HG03460 (cell line): ENCODE data around the gene LRRC45.

Source experiments
- ATAC-seq: cut with Tn5 transposase; IDR thresholded peaks from one replicate; pipeline ENCODE4 v1.9.1; 2021; ENCODE audit not compliant: unreplicated experiment

The LRRC45 gene

DNA sequence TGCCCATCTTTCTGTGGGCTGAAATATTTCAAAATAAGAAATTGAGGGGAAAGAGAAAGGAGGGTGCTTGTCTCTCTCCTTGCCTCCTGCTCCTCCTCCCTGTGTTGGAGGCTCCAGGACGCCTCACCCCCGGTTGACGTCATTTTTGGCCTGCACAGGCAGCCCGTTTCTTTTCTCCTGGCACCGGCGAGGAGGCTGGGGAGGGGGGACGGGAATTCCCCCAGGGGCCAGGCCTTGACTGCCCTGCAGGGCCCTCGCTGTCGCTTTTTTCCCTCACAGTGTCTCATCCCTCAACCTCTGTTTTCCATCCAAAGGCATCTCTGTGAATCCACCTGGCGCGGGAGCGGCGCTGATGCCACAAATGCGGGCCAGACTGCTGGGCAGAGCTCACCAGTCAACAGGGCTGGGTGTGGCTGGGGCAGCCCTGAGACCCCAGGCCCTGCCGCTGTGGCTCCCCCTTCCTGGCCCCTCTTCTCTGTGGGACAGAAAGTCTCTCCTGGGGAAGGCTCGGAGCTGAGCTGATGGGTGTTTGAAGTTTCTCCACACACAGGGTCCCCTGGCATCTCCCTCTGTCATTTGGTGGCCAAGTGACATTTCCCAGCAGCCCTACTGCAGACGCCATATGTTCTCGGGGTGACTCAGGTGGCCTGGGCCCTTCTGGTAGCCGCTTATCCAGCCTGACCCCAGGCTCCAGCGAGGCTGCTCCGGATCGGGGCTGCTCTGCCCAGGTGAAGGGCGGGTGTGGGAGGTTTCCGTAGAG, 16.5 kb upstream of the LRRC45 start:
- no peak for ATAC-seq

DNA sequence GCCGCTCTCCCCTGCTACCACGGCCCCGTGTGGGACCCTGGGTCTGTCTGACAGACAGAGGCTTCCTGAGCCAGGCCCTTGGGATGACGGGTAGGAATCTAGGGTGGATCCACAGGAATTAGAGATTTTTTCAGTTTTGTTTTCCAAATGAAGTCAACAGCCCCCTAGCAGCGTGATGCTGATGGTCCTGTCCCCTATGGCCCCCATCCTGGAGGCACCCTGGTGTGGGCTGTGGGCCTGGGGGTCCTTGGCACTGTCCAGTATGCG, 15.9 kb upstream of the LRRC45 start:
- ATAC-seq = no peak

DNA sequence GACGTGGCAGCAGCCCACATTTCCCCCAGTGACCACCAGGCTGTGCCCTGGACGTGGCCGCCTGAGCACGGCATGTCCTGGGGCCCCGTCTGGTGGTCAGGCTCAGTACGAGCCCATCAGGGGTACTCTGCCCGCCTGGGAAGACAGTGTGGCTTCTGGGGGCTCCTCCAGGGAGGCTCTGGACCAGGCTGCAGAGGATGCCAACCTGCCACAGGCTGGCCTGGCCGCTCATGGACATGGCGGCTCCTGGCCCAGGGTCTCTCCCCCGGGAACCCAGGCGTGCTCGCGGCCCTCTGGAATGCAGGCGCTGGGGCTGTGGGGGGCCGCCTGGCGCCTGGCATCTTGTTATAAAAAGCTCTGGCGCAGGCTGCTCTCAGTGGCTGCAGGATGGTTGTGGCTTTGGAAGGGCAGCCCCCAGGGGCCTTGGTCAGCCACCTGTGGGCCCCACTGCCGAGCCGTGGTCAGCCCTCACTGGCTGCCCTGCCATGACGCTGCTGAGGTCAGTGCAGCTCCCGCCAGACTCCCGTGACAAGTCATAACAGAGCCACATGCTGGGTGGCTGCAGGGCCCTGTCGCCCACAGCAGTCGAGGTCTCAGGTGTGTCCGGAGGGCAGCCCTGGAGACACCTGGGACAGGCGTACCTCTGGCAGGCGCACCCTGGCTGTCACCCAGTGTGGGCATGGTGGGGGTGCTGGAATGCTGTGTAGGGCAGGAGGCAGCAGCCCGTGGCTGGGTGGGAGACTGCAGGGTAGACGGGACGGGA, 15.4 kb upstream of the LRRC45 start:
- ATAC-seq = no peak

DNA sequence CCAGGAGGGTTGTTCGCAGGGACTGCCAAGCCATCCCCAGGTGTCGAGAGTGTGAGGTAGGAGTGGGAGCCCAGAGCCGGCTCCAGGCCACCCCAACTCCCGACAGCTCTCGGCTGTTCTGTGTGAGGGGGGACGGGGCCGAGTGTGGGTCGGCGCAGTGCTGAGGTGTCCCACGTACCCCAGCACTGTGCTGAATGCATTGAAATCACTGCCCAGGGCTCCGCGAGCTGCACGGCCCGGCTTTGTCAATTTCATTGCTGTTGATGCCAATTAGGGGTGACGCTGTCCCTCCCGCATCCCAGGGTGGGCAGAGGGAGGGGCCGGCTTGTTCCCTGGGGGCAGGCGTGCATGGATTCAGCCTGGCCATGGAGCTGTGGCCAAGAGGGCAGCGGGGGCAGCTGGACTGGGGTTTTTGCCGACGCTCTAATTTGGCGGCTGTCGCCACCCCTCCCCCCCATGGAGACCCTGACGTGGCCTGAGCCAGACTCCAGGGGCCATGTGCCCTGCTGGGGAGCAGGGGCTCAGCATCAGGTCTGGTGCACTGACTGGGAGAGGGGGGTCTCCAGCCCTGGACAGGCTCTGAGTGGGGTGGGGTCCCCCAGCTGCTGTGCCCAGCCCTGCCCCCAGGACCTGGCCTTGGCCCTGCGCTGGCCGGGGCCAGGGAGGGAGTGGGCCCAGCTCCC, 14.7 kb upstream of the LRRC45 start:
- ATAC-seq = no peak

DNA sequence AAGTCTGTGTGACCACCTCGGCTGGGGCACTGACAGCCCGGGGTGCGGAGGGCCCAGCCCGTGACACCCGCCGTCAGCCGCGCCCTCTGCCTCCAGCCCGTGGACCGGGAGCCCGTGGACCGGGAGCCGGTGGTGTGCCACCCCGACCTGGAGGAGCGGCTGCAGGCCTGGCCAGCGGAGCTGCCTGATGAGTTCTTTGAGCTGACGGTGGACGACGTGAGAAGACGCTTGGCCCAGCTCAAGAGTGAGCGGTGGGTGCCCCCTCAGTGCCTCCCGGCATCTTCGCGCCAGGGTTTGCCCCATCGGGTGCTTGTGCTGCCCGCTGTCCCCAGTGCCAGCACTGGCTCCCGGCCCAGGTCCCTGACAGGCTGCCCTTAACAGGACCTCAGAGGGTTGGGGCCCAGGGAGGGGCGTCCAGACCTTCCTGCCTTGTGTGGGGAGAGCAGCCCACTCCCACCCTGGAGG, 14.1 kb upstream of the LRRC45 start:
- no peak for ATAC-seq

DNA sequence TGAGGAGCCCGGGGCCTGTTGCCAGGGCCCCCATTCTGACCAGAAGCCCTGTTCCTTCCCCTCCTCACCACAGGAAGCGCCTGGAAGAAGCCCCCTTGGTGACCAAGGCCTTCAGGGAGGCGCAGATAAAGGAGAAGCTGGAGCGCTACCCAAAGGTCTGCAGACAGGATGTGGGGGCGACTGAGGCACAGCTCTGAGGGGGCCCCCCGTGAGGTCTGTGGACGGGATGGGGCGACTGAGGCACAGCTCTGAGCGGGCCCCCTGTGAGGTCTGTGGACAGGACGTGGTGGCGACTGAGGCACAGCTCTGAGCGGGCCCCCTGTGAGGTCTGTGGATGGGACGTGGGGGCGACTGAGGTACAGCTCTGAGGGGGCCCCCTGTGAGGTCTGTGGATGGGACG, 13.7 kb upstream of the LRRC45 start:
- no peak for ATAC-seq

DNA sequence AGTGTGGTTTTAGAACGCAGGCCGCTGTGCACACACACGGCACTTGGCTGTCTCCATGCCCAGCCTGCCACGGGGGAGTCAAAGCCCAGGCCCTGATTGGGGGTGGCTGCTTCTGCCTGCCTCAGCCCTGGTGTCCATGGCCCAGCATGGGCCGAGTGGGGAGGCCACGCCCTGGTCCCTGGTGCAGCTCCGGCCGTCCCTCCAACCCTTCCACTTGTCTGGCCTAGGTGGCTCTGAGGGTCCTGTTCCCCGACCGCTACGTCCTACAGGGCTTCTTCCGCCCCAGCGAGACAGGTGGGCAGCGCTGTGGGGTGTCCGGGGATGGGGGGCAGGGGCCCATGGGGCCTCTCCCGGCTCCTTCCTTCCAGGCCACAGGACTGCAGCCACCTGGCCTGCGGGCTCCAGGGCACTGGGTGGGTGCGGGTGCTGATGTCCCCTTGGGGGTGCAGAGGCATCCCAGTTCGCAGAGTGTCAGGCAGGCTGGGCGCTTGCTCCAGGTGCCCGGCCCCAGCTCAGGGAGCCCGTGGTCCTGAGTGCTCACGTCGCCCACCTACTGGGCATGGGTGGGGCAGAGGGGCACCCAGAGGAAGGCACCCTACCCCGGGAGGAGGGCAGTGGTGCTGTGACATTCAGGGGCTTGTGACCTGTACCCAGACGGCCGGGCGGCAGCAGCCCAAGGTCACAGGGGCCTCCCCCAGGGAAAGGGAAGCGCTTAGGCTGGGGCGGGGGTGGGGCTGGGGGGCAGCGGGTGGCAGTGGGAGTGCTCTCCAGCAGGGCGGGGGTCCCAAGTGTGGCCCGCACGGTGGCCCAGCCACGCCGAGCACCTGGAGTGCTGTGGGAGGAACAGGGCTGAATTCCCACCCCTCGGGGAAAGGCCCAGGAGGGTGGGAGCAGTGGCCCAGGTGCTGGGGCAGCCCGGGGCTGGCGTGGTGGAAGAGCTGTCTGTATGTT, 12.3 kb upstream of the LRRC45 start:
- ATAC-seq = no peak

DNA sequence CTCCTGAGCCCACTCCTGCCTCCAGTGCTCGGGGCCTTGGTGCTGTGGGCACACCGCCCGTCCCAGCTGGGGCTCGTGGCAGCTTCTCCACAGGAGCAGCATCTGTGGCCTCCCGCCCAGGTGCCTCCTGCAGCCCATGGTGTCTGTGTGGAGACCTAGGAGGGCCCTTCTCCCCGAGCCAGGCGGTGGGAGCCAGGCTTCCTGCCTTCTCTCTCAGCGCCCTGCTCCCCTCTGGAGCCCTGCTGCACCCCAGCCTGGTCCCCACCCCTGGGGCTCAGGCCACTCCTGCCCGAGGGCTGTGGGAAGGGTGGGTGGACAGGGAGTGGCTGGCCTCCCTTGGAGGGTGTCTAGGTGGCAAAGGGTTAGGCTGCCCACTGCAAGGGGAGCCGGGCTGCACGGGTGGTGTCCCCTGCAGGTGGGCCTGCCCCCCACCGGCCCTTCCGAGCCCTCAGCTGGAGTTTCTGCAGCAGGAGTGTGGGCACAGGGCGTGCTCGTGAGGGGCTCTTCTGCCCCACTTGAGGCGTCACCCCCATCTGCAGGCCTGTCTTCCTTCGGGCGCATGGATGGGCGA, 11.4 kb upstream of the LRRC45 start:
- no peak for ATAC-seq

DNA sequence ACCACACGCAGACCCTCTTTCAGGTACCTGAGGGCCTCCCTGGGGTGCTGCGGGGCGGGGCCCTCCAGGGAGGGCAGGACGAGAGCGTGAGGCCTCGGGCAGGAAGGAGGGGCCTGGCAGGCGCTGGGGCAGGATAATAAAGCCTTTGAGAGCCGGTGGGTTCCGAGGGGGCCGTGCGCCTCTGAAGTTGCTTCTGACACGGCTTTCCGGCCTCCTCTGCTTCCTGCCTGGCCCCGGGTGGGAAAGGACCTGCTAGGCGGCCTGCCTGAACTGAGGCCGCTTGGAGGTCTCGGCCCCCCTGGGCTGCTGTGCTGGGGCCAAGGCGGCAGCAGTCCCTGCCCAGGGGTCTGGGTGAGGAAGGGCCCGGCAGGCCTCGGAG, 10.9 kb upstream of the LRRC45 start:
- no peak for ATAC-seq

DNA sequence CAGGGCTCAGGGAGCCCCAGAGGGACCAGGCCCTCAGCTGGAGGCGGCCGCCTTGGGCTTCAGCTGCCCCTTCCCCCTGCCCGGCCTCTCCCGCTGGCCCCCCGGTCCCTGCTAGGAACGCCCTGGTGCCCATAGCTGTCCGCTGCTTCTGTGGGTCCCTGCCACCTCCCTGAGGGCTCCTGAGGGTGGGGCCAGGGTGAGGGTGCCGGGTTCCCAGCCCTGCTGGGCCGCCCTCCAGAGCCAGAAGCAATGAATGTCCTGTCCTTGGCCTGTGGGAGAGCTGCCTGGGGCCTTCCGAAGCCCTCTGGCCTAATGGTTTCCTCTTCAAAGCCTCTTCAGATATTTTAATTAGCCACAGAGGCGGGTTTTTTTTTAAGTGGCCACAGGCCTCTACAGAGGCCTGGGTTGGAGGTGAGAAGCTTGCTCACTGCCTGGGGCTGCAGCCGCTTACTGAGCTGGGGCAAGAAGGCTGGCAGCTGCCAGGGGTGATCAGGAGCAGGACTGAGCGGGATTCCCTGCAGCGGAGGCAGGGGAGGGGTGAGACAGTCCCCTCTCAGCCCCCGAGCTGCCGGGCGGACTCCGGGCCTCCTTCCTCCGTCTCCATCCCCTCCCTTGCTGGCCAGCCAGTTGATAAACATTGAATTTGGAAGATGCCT, 10.3 kb upstream of the LRRC45 start:
- ATAC-seq = no peak

DNA sequence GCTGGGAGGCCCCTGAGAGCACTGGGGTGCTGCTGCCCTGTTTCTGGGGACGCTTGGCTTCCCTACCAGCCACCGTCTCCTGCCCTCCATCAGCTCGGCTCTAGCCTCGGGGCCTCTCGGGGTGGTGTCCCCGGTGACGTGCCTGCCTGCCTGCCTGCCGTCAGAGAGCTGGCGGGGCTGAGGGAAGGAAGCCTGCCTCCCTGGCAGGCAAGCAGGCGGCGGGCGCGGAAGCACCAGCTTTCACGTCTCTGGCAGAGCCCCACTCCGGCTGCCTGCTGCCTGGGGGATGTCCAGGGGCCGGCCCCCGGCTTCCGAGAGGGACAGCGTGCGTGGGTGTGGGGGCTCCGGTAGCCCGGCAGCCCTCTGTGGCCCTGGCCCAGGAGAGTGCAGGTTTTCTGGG, 9.8 kb upstream of the LRRC45 start:
- no peak for ATAC-seq

DNA sequence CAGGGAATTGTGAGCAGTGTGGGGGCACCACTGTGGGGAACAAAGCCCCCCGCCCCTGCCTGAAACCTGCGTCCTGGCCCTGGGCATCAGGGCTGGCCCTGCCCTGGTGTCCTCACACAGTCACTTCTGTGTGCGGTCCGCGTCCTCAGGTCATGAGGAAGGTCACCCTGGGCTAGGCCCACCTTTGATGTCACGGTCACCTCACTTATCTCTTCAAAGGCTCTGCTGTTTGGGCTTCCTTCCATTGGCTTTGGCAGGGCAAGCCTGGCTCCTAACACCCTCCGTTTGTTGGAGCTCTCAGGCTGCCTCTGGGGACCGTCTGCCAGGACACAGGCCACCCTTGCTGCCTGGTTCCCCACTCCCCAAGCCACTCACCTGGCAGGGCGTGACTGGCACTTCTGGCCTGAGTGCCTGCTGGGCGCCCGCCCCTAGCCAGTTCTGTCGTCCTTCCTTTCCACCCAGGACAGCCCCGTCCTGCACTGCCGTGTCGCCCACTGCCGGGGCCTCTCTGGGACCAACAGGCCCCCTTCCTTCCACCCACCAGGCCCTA, 9.3 kb upstream of the LRRC45 start:
- ATAC-seq = no peak

DNA sequence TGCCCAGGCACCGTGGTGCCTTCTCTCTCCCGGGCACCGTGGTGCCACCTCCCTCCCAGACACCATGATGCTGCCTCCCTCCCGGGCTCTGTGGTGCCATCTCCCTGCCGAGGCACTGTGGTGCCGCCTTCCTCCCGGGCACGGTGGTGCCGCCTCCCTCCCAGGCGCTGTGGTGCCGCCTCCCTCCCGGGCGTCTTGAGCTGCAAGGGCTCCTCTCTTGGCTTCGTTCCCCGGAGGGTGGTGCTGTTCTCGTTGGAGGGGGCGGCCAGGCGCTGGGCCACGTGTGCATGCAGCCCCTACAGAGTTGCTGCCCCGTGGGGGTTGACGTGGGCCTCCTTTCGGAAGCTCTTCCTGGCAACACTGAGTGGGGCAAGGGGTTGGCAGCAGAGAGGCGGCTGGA, 8.7 kb upstream of the LRRC45 start:
- ATAC-seq = no peak

DNA sequence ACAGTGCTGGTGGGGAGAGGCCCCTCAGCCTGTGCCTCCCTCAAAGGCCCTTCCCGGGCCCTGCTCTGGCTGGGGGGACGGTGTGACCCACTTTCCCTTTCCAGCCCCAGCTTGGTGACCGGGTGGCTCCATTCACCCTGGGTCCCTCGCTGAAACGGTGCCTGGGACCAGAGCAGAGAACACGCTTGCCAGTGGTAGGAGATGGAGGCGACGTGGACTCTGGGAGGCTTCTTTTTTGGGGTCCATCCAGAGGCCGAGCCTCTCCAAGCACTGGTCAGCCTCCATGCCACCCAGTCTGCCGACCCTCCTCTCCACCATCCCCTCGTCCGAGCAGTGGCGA, 8.2 kb upstream of the LRRC45 start:
- ATAC-seq = no peak

DNA sequence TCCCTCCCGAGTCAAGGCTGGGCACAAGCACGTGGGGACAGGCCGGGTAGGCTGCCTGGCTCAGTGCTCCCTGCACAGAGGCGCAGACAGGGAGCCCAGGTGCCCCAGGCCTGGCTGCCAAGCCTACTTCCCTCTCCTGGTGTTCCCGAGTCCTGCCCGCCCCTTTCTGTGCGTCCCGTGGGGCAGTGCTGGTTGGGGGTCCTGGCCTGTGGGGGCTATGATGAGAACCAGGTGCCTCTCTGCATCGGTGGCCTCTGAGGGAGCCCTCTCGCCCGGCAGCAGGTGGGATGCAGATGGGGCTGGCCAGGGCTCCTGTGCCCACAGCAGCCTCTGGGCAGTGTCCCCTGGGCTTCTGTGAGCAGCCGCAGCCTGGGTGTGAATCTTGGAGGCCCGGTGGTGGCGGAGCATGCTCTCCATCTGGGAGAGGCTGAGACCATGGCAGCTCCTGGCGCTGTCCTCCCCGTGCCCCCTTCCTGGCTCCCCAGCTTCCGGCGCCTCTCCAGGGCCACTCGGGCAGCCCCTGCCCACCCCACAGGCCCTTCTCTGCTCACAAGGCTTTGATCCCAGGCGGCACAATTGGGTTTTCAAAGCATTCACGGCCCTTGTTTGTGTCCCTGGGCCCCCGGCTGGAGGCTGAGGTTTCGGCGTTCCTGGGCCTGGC, 7.7 kb upstream of the LRRC45 start:
- no peak for ATAC-seq

DNA sequence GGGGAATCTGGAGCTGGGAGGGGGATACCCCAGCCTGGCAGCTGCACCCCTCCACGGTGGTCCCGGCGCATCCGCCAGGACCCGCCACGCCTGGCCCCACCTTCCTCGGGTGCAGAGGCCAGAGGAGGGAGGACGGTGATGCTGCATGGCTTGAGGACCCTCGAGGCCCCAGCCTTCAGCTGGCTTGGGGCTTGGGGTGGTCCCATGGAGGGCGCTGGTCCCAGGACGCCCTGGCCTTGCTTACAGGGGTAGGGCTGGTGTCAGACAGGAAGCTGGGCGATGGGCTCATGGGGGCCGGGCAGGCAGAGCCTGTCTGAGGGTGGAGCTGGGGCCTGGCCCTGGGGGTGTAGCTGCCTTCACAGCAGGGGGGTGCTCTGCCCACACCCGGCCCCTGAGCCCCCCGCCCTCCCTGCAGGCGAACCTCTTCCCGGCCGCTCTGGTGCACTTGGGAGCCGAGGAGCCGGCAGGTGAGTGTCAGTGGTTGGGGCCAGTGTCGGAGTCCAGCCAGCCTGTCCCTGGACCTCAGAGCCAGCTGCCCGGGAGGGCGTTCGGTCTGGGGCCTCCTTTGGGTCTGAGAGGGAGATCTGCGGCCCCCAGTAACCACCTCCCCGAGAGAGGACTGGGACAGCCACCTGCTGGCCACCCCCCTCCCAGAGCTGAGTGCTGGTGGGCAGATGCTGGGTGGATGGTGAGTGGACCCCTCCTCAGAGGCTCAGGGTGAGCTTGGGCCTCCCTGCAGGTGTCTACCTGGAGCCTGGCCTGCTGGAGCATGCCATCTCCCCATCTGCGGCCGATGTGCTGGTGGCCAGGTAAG, 6.8 kb upstream of the LRRC45 start:
- no peak for ATAC-seq

DNA sequence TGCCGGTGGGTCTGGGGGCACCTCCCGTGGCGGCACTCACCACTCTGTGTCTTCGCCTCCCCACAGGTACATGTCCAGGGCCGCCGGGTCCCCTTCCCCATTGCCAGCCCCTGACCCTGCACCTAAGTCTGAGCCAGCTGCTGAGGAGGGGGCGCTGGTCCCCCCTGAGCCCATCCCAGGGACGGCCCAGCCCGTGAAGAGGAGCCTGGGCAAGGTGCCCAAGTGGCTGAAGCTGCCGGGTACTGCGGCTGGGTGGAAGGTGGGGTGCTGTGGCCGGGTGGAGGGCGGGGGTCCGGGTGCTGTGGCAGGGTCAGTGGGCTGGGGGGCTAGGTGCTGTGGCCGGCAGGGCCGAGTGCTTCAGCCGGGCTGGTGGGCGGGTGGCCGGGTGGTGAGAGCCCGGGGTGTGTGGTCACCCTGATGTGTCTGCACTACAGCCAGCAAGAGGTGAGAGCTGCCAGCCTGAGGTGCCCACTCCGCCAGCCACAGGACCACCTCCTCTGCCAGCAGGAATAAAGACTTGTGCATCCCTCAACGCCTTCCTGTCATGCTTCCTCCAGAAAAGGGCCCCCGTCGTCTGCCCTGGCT, 6.1 kb upstream of the LRRC45 start:
- no peak for ATAC-seq

DNA sequence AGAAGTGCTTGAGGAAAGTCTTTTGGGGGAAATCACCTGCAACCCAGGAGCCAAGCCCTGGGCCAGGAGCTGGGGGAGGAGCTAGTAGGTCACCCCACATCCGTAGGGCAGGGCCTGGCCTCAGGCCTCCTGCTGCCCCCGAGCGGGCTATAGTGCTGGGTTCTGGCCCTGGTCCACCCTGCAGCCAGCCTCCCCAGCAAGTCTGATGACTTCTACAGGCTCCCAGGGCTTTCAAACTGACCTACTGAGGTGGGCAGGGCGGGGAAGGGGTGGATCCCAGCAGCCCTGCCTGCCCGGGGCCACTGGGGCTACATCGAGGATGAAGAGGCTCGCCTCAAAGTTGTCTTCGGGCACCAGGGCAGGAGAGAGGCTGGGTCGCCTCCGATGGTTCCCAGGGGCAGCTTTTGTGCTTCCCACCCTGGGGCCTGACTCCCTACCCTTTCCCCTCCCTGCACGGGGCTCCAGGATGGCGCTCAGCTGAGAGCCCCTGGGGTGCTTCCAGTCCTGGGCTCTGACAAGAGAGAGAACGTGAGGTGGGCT, 5.4 kb upstream of the LRRC45 start:
- no peak for ATAC-seq
